HUES64 (cell line): Measurements from ENCODE around the gene PCSK7.

Source experiments
- H3K27ac ChIP-seq: 2 replicates; pipeline ENCODE4 v1.7.0; 2013; ENCODE audit warnings: low read depth, low read length, inconsistent platforms
- H3K27me3 ChIP-seq: 2 replicates; pipeline ENCODE4 v1.6.1; 2013; ENCODE audit warnings: mild to moderate bottlenecking, low read length; ENCODE audit not compliant: insufficient read depth
- H3K36me3 ChIP-seq: 2 replicates; pipeline ENCODE4 v1.6.1; 2013; ENCODE audit warnings: mild to moderate bottlenecking, low read length; ENCODE audit not compliant: insufficient read depth
- H3K4me1 ChIP-seq: 2 replicates; pipeline ENCODE4 v1.6.1; 2013; ENCODE audit warnings: mild to moderate bottlenecking, low read length, moderate library complexity; ENCODE audit not compliant: insufficient read depth
- H3K4me3 ChIP-seq: 2 replicates; pipeline ENCODE4 v1.5.1; 2013; ENCODE audit warnings: mild to moderate bottlenecking, low read length, moderate library complexity
- H3K9ac ChIP-seq: 2 replicates; pipeline ENCODE4 v1.6.1; 2013; ENCODE audit warnings: mild to moderate bottlenecking, low read depth, low read length
- H3K9me3 ChIP-seq: 2 replicates; pipeline ENCODE4 v1.6.1; 2013; ENCODE audit warnings: low read depth, low read length; ENCODE audit not compliant: insufficient read depth
- WGBS: fragments of 150-250, 120-280 bp; methylation state at CpG from one replicate; pipeline ENCODE4 v1.1.7; 2013; ENCODE audit warnings: missing lambda C conversion rate; 5-methylcytosine and 5-hydroxymethylcytosine counted together

PCSK7 gene

DNA sequence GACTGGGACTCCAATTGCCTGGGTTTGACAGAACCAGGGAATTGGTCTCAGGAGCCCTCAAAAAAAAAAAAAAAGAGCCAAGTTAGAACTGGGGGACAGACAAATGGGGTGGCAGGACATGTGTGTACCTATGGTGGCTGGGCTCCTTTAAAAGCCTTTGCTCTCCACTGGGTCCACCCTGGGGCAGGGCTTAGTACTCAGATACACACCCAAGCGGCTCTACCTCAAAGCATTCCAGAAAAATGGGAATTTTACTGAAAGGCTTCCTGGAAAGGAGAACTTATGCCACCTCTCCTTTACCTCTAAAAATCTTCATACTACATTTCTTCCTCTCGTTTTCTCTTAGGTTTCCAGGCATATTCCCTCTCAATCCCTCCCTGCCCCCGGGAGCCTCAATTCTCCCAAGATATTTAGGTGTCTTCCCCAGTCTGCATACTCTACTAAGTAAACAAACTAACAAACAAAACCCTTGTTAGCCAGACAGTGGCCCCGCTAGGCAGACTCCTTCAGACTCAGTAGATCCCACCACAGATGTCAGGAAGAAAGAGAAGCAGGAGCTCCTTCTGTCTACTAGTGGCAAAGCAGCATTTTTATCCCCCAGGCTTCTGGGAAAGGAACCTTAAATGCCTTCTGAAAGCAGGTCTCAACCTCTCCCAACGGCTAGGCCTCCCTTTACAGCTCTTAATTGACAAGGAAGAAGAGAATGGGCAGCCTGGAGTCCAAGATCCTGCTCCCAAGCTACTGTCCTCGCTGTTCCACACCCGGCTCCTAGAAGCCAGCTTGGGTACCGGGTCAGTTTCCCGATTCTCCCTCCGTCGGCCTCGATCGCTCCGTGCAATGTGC lies 653 bp downstream of the PCSK7 start:
- peak overlapping the region; percentile 99 for H3K4me3 ChIP-seq
- H3K36me3 ChIP-seq: peaks cover 39% of the 10 kb centered on the region
- H3K27ac ChIP-seq: peak overlapping the region; percentile 31; the same call in 1 of the 2 replicates
- H3K4me1 ChIP-seq: peaks cover 16% of the 10 kb centered on the region
- peak overlapping the region; percentile 81 for H3K9ac ChIP-seq
- no peaks in the 10 kb centered on the region for H3K9me3 ChIP-seq
- H3K27me3 ChIP-seq: no peaks in the 10 kb centered on the region
- 15% methylated on average over 14 of the region's 14 CpGs for WGBS

DNA sequence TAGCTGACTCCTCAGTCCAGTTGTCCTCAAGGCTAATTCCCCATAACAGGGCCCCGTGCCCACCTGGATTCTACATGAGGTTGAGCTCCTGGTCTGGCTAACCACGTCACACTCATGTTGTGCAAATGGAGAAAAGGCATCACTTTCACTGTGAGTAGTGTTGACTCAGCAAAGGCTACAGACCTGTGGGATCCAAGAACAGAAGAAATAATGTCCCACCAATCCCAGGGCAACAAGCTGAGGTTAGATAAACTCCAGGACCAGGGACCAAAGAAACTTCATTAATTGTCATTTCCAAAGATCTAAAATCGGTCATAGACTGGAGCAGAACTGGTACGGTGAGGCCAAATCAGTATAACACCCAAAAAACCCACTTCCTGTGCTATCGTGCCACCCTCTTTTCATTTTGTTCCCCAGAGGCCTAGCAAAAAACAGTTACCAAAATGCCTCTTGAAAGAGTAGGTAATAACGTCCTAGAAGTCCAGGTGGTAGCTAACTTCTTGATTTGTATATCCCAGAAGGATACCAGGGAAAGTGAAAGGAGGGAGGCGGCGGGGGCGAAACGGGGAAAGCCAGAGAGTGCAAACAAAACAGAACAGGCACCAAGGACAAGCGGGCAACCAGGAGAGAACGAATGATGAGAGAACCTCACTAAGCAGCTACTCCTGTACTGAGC lies 1.4 kb downstream of the PCSK7 start:
- WGBS: 86% methylated on average over 12 of the region's 12 CpGs
- Histone ChIP-seq H3K4me1 (peaks cover 16% of the 10 kb centered on the region), H3K9me3 (no peaks in the 10 kb centered on the region), H3K27me3 (no peaks in the 10 kb centered on the region), H3K9ac (peak overlapping the region; percentile 81; the same call in 1 of the 2 replicates), H3K27ac (no peak overlapping the region), H3K36me3 (peaks cover 43% of the 10 kb centered on the region), H3K4me3 (peak overlapping the region; percentile 99; the same call in 1 of the 2 replicates)

DNA sequence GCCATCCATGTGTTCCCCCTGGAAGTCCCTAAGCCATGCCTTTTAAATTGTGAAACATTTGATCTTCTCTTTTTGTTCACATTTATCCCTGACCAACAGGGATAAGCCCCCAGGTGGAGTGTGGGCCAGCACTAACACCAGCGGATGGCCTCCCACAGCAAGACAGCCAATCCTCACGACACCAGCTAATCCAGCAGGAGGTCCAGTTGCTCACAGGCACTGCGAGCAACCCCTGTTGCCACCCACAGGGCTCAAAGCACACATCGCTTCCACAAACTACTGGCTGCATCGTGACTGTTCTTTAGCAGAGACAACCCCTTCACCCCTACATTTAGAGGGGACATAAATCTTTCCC lies 2.0 kb downstream of the PCSK7 start:
- no peak overlapping the region for H3K4me3 ChIP-seq
- peaks cover 45% of the 10 kb centered on the region for H3K36me3 ChIP-seq
- H3K4me1 ChIP-seq: peaks cover 16% of the 10 kb centered on the region
- H3K9ac ChIP-seq: no peak overlapping the region
- no peaks in the 10 kb centered on the region for H3K27me3 ChIP-seq
- no peaks in the 10 kb centered on the region for H3K9me3 ChIP-seq
- no peak overlapping the region for H3K27ac ChIP-seq
- WGBS: 90% methylated on average over 5 of the region's 5 CpGs

DNA sequence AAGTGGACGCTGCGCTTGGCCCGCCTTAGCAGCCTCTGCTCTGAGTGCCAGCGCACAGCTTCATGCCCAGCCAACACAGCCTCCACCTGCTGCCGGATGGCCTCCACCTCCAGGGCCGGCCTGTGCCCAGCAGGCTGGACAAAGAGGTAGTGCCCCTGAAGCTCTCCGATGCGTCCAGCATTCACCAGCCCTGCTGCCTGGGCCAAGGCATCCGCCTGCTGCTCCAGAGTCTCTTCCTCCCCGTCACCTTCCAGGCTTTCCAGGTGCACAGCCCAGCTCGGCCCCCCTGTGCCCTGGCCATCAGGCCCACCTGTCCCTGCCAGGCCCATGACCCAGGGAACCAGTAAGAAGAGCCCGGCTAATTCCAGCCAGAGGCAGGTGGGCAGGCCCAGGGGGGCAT lies 2.5 kb downstream of the PCSK7 start:
- Histone ChIP-seq H3K27me3 (no peaks in the 10 kb centered on the region), H3K27ac (no peak overlapping the region), H3K36me3 (peaks cover 42% of the 10 kb centered on the region), H3K9ac (no peak overlapping the region), H3K9me3 (no peaks in the 10 kb centered on the region), H3K4me3 (no peak overlapping the region), H3K4me1 (peaks cover 16% of the 10 kb centered on the region)
- 92% methylated on average over 12 of the region's 12 CpGs for WGBS

DNA sequence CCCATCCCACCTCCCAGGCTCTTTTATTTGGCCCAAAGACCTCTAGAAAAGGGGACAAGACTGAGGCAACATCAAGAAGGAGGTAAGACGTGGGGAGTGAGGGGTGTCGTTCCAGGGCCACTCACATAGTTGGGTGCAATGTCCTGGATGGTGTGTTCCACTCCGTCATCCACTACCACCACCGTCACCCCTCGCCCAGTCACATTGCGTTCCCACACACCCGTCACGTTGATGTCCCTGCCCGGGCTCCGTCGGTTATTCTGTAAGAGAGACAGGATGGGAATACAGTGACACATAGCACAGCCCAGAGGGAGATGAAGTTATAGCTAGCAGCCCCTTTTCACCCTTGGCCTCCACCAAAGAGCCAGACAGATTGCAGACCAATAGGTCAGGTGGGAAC lies 3.8 kb downstream of the PCSK7 start:
- H3K4me1 ChIP-seq: peaks cover 8% of the 10 kb centered on the region
- 94% methylated on average over 11 of the region's 11 CpGs for WGBS
- no peaks in the 10 kb centered on the region for H3K27me3 ChIP-seq
- no peak overlapping the region for H3K4me3 ChIP-seq
- H3K27ac ChIP-seq: no peak overlapping the region
- no peak overlapping the region for H3K9ac ChIP-seq
- H3K36me3 ChIP-seq: peaks cover 53% of the 10 kb centered on the region
- H3K9me3 ChIP-seq: no peaks in the 10 kb centered on the region

DNA sequence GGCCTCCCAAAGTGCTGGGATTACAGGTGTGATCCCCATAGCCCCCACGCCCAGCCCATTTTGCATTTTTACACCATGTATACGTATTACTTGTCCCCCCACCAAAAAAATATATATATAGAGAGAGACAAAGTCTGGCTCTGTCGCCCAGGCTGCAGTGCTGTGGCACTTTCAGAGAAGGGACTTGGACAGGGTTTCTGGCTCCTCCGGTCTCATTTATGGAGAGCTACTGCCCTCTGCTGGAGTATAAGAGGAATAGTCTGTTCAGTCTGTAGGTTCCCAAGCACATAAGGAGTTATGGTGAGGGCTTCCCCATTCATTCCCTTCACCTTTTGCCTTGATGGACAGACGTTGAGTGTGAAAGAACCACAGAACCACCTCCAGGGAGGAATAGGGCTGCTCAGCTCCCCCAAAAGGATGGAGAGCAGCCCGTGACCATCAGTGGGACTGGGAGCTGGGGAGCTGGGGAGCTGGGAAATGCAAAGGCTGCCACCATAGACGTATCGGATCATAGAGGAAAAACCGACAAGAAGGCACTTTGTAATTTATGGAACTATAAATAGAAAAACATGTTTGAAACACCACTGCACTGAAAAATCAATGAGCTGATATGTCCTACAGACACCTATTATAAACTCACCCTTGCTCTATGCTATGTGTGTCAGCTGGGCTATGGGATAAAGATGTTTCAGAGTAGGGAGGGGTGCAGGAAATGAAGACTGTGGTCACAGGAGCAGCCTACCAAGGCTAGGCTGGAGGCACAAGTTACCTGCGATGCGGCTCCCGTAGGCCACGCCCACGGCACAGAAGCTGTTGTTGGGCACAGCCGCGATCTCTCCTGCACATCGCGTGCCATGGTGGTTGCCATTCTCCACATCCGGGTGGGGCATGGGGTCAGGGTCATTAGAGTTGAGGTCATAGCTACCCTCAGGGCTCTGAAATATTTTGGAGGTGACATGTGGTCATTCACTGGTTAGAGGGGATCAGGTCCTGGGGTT lies 5.2 kb downstream of the PCSK7 start:
- no peak overlapping the region for H3K27ac ChIP-seq
- H3K36me3 ChIP-seq: peaks cover 59% of the 10 kb centered on the region
- peaks cover 16% of the 10 kb centered on the region for H3K4me1 ChIP-seq
- no peak overlapping the region for H3K9ac ChIP-seq
- WGBS: 78% methylated on average over 18 of the region's 19 CpGs
- no peaks in the 10 kb centered on the region for H3K9me3 ChIP-seq
- no peak overlapping the region for H3K4me3 ChIP-seq
- H3K27me3 ChIP-seq: no peaks in the 10 kb centered on the region

DNA sequence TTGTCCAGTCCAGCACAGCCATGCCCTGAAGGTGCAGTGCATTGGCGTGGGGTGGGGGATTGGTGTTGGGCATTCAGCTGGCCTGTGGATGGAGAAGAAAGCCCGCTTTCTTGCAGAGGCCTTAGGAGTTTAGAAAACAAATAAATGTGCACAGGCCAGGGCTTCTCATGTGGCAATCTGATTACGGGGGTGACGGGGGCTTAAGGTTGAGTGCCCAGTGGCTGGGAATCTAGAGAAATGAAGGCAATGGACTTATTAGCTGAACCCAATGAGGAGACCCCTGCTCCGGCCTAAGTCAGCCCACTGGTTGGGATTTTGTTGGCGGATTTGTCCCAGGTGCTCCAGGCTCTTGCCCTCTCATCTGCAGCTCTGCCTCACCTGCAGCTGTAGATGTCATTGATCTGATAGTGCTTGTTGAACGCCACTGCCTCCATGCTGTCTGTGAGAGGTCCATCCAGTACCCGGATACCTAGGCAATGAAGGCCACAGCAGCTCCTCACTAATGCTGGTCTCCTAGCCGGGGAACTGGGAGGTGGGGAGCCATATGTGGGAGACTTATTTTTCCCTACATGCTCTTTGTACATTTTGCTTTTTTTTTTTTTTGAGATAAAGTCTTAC lies 6.2 kb downstream of the PCSK7 start:
- Histone ChIP-seq H3K27me3 (no peaks in the 10 kb centered on the region), H3K9me3 (no peaks in the 10 kb centered on the region), H3K4me1 (peaks cover 11% of the 10 kb centered on the region; the same call in 1 of the 2 replicates), H3K27ac (no peak overlapping the region), H3K9ac (no peak overlapping the region), H3K4me3 (no peak overlapping the region), H3K36me3 (peaks cover 67% of the 10 kb centered on the region)
- WGBS: 95% methylated on average over 9 of the region's 9 CpGs

DNA sequence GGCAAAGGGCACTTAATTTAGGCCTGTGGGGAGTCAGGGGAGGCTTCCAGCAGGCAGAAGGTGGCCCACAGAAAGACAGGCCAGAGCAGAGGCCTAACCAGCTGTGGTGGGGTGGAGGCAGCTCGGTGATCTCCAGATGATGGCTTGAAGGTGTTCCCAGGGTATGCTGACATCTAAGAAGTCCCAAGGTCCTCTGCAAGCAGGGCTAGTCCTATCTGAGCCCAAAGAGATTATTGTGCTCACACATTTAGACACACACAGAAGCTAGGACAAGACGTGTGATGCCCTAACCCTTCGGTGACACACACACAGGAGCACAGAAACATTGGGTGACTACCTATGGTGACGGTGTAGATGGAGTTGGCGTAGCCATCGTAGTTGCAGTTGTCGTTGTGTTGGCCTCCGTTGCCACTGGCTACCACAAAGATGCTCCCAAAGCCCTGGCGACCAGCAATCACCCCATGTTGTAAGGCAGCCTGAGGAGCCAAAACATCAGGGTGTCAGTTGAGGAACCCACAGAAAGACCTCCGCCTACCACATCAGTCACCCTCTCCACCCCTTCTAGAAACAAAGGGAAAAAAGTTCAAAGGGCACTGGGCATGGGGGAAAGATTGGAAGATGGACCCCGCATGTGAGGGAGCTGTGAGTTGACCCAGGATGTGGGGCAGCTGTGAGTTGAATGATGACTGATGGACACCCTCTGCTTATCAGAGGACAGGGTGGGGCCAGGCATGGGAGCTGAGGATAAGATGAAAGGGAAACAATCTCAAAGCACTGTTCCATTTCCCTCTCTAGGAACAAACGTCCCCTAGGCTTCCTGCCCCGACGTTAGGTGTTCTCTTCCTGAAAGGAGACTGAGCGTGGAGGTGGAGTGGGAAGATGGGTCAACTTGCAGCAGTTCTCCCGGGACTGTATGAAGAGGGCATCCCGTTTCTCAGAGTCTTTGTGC lies 7.9 kb downstream of the PCSK7 start:
- no peak overlapping the region for H3K27ac ChIP-seq
- no peaks in the 10 kb centered on the region for H3K9me3 ChIP-seq
- no peak overlapping the region for H3K4me3 ChIP-seq
- H3K4me1 ChIP-seq: peaks cover 11% of the 10 kb centered on the region; the same call in 1 of the 2 replicates
- no peaks in the 10 kb centered on the region for H3K27me3 ChIP-seq
- WGBS: 91% methylated on average over 17 of the region's 17 CpGs
- no peak overlapping the region for H3K9ac ChIP-seq
- peaks cover 73% of the 10 kb centered on the region for H3K36me3 ChIP-seq

DNA sequence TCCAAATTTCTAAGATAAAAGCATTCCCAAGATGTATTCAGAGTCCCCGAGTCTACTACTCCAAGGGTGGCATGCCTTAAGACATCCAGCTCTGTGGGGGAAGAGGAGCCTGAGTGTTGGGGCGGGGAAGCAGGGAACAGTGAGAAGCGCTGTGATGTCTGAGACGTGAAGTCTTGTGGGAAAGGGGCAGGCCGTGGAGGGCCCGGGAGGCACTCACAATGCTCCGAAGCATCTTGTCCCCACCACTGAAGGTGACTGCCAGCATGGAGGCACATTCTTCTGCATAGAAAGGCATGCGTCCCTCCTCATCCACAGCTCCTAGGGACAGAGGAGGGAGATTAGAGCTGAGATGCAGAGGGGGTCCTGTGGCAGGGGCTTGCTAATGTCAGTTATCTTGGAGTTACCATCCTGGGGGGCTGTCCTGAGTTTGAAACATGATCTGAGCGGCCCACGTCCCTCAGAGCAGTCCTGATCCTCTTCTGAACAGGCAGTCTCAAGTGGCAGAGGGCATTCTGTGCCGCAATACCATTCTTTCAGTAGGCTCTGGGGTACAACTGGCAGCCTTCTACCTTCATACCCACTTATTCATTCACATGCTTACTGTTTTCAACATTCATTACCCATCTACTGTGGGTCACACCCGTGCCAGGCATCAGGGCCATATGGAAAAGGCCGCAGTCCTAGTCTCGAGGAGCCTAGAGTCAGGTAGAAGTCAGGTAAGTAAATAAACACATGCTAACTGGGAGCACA lies 8.7 kb downstream of the PCSK7 start:
- Histone ChIP-seq H3K9ac (no peak overlapping the region), H3K27me3 (no peaks in the 10 kb centered on the region), H3K4me1 (peaks cover 11% of the 10 kb centered on the region; the same call in 1 of the 2 replicates), H3K4me3 (no peak overlapping the region), H3K36me3 (peaks cover 76% of the 10 kb centered on the region), H3K27ac (no peak overlapping the region), H3K9me3 (no peaks in the 10 kb centered on the region)
- 87% methylated on average over 14 of the region's 14 CpGs for WGBS
